ENCODE results near the gene MAPK11.

- TF ChIP-seq CTCF (IDR thresholded peaks at IDR 0.05): no peak
- no peak for TF ChIP-seq POLR2A (IDR thresholded peaks at IDR 0.05)
Measured at GRCh38 chr22:50278956-50279619, 8.9 kb upstream of the MAPK11 start.

All from lower leg skin (tissue), 3 donors.